Stimulated activated CD8-positive, alpha-beta memory T cell treated with anti-CD3 and anti-CD28 coated beads, Interleukin-2, amount 100 ng/mL, for 48 hours (primary cell): Measurements from ENCODE around the gene PAIP2.
A peak's percentile ranks its signal among the peaks of the same experiment; 100 is the strongest.
"Not testable (repeated sequence)": the region's sequence is repeated elsewhere in the genome, so short reads cannot be mapped to it uniquely, and the experiment has no call there.

ENCODE experiments used
- DNase-seq, 2 donors: peaks; one replicate each; pipeline ENCODE4 v3.0.0-alpha.2; 2020; ENCODE audit warnings: low read depth in 2 of 2

The PAIP2 gene

DNA sequence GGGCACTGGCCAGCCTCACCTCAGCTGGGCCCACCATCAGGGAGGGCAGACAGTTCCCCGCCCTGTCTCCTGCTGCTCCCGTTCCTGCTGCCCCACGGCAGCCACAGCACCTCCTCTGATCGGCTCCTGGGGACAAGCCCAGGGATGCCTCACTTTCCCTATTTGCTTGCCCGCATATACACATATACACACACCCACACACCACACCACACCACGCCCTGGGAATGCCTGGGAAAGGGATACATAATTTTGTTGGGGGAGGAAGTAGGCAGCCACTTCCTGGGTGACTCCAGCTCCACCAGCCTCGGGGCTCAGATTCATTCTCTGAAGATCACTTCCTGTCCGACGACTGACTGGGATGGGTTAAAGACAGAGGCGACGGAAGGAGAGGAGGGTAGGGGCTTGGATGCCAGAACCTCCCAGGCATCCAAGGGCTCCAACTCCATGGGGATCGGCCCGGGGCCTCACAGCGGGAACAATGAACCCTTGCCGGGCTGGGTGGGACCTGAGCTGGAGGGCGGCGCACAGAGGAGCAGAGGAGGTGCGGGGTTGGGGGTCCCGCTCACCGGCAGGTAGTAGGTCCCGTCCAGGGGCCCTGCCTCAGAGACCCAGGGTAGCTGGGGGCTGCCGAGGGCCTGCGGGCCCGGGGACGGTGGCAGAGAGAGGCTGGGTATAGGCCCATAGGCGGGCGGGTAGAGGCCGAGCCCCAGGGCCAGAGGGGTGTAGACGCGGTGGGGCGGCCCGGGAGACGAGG lies 50.1 kb downstream of the PAIP2 start:
- no peak for DNase-seq

GRCh38 chr5:139392324-139392677 lies 50.6 kb downstream of the PAIP2 start:
- no peak for DNase-seq

- peak; percentile 85 to 86 for DNase-seq
Observed at GRCh38 chr5:139392678-139393496, 51.2 kb downstream of the PAIP2 start.

DNA sequence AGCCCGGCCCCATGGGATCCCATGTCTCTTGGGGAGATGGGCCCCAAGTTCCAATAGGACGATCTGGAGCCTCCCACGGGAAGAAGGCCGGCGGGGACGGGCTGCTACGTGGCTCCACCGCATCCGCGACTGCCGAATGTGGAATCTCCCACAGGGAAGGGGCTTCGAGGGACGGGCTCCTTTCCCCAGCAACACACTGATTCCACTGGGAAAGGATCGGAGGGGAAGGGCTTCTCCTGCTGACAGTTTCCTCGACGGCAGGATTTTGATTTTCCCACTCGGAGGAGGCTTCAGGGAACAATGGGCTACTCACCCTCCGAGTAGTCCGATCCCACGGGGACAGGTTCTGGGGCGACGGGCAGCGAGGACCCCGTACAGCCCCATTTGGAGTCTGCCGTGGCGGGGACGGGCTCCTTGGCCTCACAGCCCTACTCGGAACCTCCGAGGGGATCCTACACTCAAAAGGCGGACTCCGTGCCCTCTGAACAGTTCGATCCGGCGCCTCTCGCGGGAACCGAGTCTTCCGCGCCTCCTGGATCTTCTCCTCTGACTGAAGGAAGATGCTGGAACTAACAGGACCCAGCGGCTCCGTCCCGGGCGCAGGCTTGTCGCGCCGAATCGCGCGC lies 52.0 kb downstream of the PAIP2 start:
- no peak for DNase-seq

- DNase-seq = peak in 1 of 2 donors; percentile 62
Observed at GRCh38 chr5:139394123-139394653, 52.5 kb downstream of the PAIP2 start.

- no peak for DNase-seq
Observed at GRCh38 chr5:139394654-139395566, 53.3 kb downstream of the PAIP2 start, which contains the start of gene PROB1. Gene PROB1 (minus strand): TSS chr5:139395104. CDS start chr5:139395081, 23 bp downstream.

DNA sequence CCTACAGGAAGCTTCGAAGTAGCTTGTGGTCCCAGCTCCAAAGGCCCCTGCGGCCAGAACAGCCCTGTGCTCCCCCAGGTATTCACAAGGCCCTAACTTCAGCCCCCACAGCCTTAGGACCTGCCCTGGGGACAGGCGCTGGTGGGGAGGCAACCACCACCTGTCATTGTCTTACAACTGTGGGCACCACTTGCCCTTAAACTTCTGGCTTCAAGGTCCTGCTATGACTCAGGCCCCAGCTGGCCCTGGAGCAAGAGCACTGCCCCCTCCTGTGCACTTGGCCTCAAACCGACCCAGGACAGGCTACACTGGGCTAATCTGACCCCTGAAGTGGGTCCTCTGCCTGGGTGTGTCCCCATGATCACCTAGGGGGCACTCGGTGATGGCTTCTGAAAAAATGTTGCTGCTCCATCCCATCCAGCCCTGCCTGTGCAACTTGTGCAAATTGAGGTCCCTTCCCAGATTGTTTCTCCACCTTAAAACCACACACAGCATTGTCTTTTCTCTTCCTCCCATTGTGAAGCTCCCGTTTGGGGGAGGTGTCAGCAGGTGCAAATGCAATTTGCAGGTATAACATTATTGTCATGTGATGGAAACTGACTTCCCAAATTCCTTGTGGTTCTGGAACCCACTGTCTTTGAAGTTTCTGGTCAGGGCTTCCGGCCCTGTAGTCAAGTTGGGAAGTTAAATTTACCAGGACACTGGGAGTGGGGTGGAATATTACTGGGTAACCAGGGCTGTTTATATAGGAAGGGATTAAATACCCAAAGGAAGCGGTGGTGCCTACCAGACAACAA lies 54.4 kb downstream of the PAIP2 start:
- no peak for DNase-seq

DNA sequence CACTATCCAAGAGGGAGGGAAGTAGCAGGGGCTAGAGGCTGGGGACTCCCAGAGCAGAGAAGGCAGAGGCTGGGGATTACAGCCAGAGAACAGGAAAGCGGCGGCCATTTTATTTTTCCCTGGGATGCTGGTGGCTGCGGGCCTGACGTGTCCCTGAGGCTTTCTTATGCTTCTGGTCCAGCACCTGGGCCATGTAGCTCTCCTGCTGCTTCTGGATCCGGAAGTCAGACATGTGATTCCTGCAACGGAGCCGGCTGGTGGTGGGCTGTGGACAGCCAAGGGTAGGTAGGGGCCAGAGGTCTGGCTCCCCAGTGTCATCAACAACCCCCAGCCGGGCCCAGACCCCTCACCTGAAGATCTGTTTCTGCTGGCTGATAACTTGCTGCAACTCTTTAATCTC lies 55.0 kb downstream of the PAIP2 start:
- DNase-seq = no peak

DNA sequence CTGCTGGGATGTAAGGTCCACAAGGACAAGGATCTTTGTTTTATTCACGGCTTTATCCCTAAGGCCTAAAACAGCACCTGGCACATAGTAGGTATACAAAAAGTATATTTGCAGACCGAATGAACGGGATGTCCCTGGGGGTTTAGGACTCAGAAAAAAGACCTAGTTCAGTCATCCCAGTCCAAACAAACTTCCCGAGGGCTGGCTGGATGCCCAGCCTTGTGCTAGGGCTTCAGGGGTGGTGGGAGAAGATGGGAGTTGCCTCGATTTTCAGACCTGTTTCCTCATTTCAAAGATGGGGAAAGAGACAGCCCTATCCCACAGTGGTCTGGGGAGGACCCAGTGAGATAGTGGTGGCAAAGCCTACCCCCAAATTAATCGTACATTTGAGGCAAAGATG lies 56.3 kb downstream of the PAIP2 start:
- no peak for DNase-seq

GRCh38 chr5:139399501-139400121 lies 58.0 kb downstream of the PAIP2 start:
- no peak for DNase-seq

- no peak for DNase-seq
Observed at GRCh38 chr5:139401546-139401945, 59.9 kb downstream of the PAIP2 start.

GRCh38 chr5:139402561-139403158 lies 61.0 kb downstream of the PAIP2 start:
- no peak for DNase-seq

DNA sequence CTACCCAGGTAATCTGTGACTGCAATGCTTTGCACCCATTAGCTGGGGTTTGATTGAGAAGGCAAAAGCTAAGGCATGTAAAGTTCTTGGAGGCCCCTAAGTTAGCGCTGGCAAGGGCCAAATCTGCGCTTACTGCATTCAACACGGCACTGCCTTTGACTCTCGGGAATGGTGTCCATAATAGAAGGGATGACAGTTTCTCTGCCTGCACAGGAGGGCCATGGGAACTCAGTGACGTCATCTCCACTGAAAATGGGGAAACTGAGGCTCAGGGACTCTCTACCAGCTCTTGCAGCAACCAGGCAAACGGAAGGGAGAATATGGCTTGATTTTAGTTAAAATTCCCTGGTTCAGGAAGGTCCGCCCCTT lies 61.7 kb downstream of the PAIP2 start:
- no peak for DNase-seq

DNA sequence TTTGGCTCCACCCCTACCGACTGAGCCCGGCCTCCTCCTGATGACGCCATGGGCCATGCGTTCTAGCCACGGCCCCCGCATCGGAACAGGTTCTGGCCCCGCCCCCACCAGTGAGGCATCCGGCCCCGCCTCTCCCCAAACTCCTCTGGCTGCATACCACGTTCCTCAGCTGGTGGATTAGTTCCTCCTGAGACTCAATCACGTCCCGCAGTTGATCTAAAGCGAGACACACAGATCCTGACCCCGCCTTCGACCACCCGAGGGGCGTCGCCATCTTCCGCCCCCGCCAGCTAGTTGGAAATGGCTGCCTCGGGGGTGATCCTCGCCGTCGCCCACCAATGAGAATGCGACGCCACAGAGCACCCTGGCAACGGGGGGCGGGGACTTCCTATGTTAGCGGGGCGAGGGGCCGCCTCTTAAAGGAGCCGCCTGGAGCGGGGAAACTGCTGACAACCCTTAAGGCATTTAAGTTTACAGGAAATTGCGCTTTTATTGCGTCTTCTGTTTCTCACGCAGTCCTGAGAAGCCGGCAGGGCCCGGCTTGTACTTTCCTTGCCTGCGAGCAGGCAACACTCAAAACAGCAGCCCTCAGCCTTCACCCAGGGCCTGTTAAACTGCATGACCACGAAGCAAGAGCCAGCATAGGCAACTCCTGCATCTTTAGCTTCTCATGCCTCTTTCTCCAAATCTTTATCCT lies 62.3 kb downstream of the PAIP2 start, which contains the start of gene SPATA24:
SPATA24 (minus strand) TSS at position 303 of the 697 bp plus-strand sequence; CDS start at position 274, 29 bp downstream.
- peak; percentile 98 to 99 for DNase-seq

DNA sequence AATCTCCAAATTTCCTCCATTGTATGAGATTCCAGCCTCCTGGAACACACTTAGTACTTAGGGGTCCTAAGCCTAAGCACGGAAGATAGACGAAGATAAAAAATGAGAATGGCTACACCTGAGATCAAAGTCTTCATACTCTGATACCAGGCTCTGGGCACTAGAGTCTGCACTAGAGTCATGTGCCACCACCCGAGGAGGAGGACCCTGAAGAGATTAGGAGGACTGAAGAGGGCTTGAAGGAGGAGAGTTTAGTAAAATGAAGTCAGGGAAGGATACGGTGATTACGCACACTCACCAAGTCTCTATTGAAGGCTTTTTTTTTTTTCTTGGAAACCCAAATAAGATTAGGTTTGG lies 62.8 kb downstream of the PAIP2 start:
- DNase-seq = no peak

GRCh38 chr5:139406963-139407362 lies 65.3 kb downstream of the PAIP2 start:
- DNase-seq = no peak

DNA sequence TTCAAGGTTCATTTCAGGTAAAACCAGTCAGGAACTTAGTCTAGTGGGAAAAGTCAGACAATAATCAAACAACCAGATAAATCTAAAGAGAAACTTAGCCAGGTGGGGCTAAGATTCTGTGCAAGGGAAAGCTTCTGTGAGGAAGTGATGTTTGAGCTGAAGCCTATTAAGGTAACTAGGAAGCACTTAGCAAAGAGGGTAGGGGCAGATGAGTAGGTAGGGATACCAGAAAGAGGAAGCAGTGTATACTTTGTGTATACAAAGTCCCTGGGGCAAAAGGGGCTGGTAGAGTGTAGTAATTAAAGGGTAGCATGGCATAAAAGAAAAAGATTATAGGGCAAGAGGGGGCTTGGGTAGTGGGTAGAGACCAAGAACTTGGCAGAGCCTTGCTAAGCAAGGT lies 65.9 kb downstream of the PAIP2 start:
- no peak for DNase-seq

GRCh38 chr5:139408191-139408590 lies 66.5 kb downstream of the PAIP2 start:
- DNase-seq = no peak

DNA sequence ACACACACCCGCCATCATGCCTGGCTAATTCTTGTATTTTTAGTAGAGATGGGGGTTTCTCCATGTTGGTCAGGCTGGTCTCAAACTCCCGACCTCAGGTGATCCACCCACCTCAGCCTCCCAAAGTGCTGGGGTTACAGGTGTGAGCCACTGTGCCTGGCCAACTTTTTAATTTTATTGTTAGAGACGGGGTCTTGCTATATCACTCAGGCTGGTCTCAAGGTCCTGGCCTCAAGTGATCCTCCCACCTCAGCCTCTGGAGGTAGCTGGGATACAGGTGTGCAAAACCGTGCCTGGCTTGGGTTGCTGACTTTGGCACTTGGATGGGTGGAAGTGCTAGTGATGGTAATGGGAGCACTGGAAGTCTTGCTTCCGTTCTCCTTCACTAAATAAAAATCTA lies 67.5 kb downstream of the PAIP2 start:
- not testable (repeated sequence) for DNase-seq
